ENCODE data around the gene ADARB2.
"Not testable (repeated sequence)": the region's sequence is repeated elsewhere in the genome, so short reads cannot be mapped to it uniquely, and the experiment has no call there.

ADARB2 gene

GRCh38 chr10:1339396-1339795 lies 397.9 kb downstream of the ADARB2 start:
- in situ Hi-C loops (cut with HindIII; ENCODE audit: low sequenced_read_pairs): no loop called here

- in situ Hi-C loops (cut with HindIII; ENCODE audit: low sequenced_read_pairs): no loop called here
Observed at GRCh38 chr10:1335642-1336041, 401.7 kb downstream of the ADARB2 start.

- in situ Hi-C loops (cut with HindIII; ENCODE audit: low sequenced_read_pairs): no loop called here
Observed at GRCh38 chr10:1333981-1334380, 403.3 kb downstream of the ADARB2 start.

GRCh38 chr10:1331560-1331959 lies 405.8 kb downstream of the ADARB2 start:
- in situ Hi-C loops (cut with HindIII; ENCODE audit: low sequenced_read_pairs): no loop called here

- in situ Hi-C loops (cut with HindIII; ENCODE audit: low sequenced_read_pairs): no loop called here
Observed at GRCh38 chr10:1329622-1330021, 407.7 kb downstream of the ADARB2 start.

- in situ Hi-C loops (cut with HindIII; ENCODE audit: low sequenced_read_pairs): no loop called here
Observed at GRCh38 chr10:1328981-1329614, 408.2 kb downstream of the ADARB2 start.

- in situ Hi-C loops (cut with HindIII; ENCODE audit: low sequenced_read_pairs): no loop called here
Observed at GRCh38 chr10:1328161-1328823, 409.0 kb downstream of the ADARB2 start.

- in situ Hi-C loops (cut with HindIII; ENCODE audit: low sequenced_read_pairs): no loop called here
Observed at GRCh38 chr10:1327759-1328158, 409.6 kb downstream of the ADARB2 start.

GRCh38 chr10:1326514-1326913 lies 410.8 kb downstream of the ADARB2 start:
- in situ Hi-C loops (cut with HindIII; ENCODE audit: low sequenced_read_pairs): not testable (repeated sequence)

- in situ Hi-C loops (cut with HindIII; ENCODE audit: low sequenced_read_pairs): no loop called here
Observed at GRCh38 chr10:1324903-1325302, 412.4 kb downstream of the ADARB2 start.

GRCh38 chr10:1323951-1324350 lies 413.4 kb downstream of the ADARB2 start:
- in situ Hi-C loops (cut with HindIII; ENCODE audit: low sequenced_read_pairs): no loop called here

GRCh38 chr10:1320739-1321320 lies 416.5 kb downstream of the ADARB2 start:
- in situ Hi-C loops (cut with HindIII; ENCODE audit: low sequenced_read_pairs): no loop called here

- in situ Hi-C loops (cut with HindIII; ENCODE audit: low sequenced_read_pairs): no loop called here
Observed at GRCh38 chr10:1316809-1317143, 420.5 kb downstream of the ADARB2 start.

GRCh38 chr10:1316121-1316808 lies 421.1 kb downstream of the ADARB2 start:
- in situ Hi-C loops (cut with HindIII; ENCODE audit: low sequenced_read_pairs): no loop called here

- in situ Hi-C loops (cut with HindIII; ENCODE audit: low sequenced_read_pairs): no loop called here
Observed at GRCh38 chr10:1315178-1315577, 422.1 kb downstream of the ADARB2 start.

- in situ Hi-C loops (cut with HindIII; ENCODE audit: low sequenced_read_pairs): no loop called here
Observed at GRCh38 chr10:1311726-1312125, 425.6 kb downstream of the ADARB2 start.

- in situ Hi-C loops (cut with HindIII; ENCODE audit: low sequenced_read_pairs): no loop called here
Observed at GRCh38 chr10:1310271-1310789, 427.0 kb downstream of the ADARB2 start.

GRCh38 chr10:1309617-1310270 lies 427.6 kb downstream of the ADARB2 start:
- in situ Hi-C loops (cut with HindIII; ENCODE audit: low sequenced_read_pairs): no loop called here

- in situ Hi-C loops (cut with HindIII; ENCODE audit: low sequenced_read_pairs): no loop called here
Observed at GRCh38 chr10:1308962-1309616, 428.2 kb downstream of the ADARB2 start.

- in situ Hi-C loops (cut with HindIII; ENCODE audit: low sequenced_read_pairs): no loop called here
Observed at GRCh38 chr10:1308173-1308961, 429.0 kb downstream of the ADARB2 start.
